T-cell (primary cell): ENCODE data around the gene ADAM17. TPM values are rescaled to one million over a fixed set of nuclear protein-coding genes. Genes with fewer than 3 reads are reported as not detected.

Experiments
- ATAC-seq, 4 experiments: fragments of 200-7000 bp in 3 of 4; fragments of 150-1000 bp in 1 of 4; cut with Tn5 transposase; replicated peaks in 1 of 4; 1 replicate in 3 of 4; 2 replicates in 1 of 4; pipeline ENCODE4 v1.10.0; 2021; ENCODE audit warnings: moderate library complexity in 3 of 4, mild to moderate bottlenecking in 2 of 4, moderate number of reproducible peaks in 1 of 4
- CTCF ChIA-PET, 2 donors: fragments of 300-600 bp; sonication (Branson Sonifier 250); formaldehyde crosslinking; loops; one replicate each; lab custom pipeline; 2022; ENCODE audit warnings: antibody characterized with exemption in 2 of 2; lab: Charles Lee
- POLR2A ChIA-PET, 2 donors: fragments of 300-600 bp; sonication (Branson Sonifier 250); formaldehyde crosslinking; loops; one replicate each; lab custom pipeline; 2022; ENCODE audit warnings: antibody characterized with exemption in 2 of 2; lab: Charles Lee
- DNase-seq, 35 experiments: peaks; one replicate each; pipeline versions ENCODE4 v3.0.0 to v3.0.0-alpha.2; 2013 to 2023
- H3K27ac ChIP-seq: one replicate; pipeline ENCODE4 v1.5.1; 2013; ENCODE audit warnings: low read length
- H3K27me3 ChIP-seq, 2 experiments: replicated peaks in 1 of 2; 1 replicate in 1 of 2; 2 replicates in 1 of 2; pipeline versions ENCODE4 v1.6.1 to v1.7.0; 2013; ENCODE audit warnings: low read length in 1 of 2, mixed read lengths in 1 of 2; ENCODE audit not compliant: control insufficient read depth in 2 of 2, insufficient read depth in 2 of 2; ENCODE audit errors: extremely low read depth in 1 of 2
- H3K36me3 ChIP-seq, 2 donors: 1 replicate in 1 of 2; 2 replicates in 1 of 2; pipeline versions ENCODE4 v1.6.1 to v1.7.0; 2013; ENCODE audit warnings: low read length in 1 of 2; ENCODE audit not compliant: control insufficient read depth in 2 of 2, insufficient read depth in 1 of 2; ENCODE audit errors: extremely low read depth in 1 of 2
- H3K4me1 ChIP-seq, 2 experiments: 1 replicate in 1 of 2; 2 replicates in 1 of 2; pipeline versions ENCODE4 v1.6.1 to v1.7.0; 2013; ENCODE audit warnings: low read length in 2 of 2, mixed read lengths in 1 of 2; ENCODE audit not compliant: insufficient read depth in 2 of 2, control insufficient read depth in 1 of 2; ENCODE audit errors: extremely low read depth in 1 of 2
- H3K4me3 ChIP-seq, 2 donors: 1 replicate in 1 of 2; 2 replicates in 1 of 2; pipeline versions ENCODE4 v1.5.1 to v1.7.0; 2013; ENCODE audit warnings: mild to moderate bottlenecking in 2 of 2, low read length in 1 of 2, moderate library complexity in 1 of 2; ENCODE audit not compliant: control insufficient read depth in 1 of 2; ENCODE audit errors: extremely low read depth in 1 of 2
- H3K9me3 ChIP-seq: 2 replicates; pipeline ENCODE4 v1.7.0; 2013
- H3K27ac Mint-ChIP-seq, 2 donors: one replicate each; pipeline ENCODE4 v1.8.0; 2020 to 2021; ENCODE audit warnings: mild to moderate bottlenecking in 2 of 2, mixed read lengths in 2 of 2
- H3K27me3 Mint-ChIP-seq, 2 donors: one replicate each; pipeline ENCODE4 v1.8.0; 2021 to 2022; ENCODE audit warnings: mixed read lengths in 2 of 2
- H3K36me3 Mint-ChIP-seq: one replicate; pipeline ENCODE4 v1.8.0; 2021; ENCODE audit warnings: mixed read lengths
- H3K4me1 Mint-ChIP-seq, 3 donors: one replicate each; pipeline ENCODE4 v1.8.0; 2020 to 2022; ENCODE audit warnings: mixed read lengths in 3 of 3, mild to moderate bottlenecking in 1 of 3
- H3K4me3 Mint-ChIP-seq, 3 donors: one replicate each; pipeline ENCODE4 v1.8.0; 2020 to 2022; ENCODE audit warnings: mild to moderate bottlenecking in 3 of 3, mixed read lengths in 3 of 3, moderate library complexity in 3 of 3
- H3K9me3 Mint-ChIP-seq, 3 donors: one replicate each; pipeline ENCODE4 v1.8.0; 2020 to 2022; ENCODE audit warnings: mixed read lengths in 3 of 3
- WGBS: methylation state at CpG from one replicate; pipeline ENCODE4 v1.1.5; 2013; ENCODE audit warnings: missing lambda C conversion rate; ENCODE audit not compliant: insufficient coverage; 5-methylcytosine and 5-hydroxymethylcytosine counted together
- total RNA-seq, 35 experiments: library from RNA in 6 of 35; stranded (reverse) in 6 of 35; fragments of 120-200 nt in 1 of 35; gene quantifications; one replicate each; pipeline versions ENCODE4 v1.2.1 to v1.2.4 and lab custom pipeline; 2013 to 2026

ADAM17 gene
- total RNA-seq, 5 donors from 2014 or later (not counting 1 experiment from before 2014, with no cell fraction given): 26.5 to 34.5 (median 29.5) TPM

GRCh38 chr2:9490789-9491188 is 64.8 kb downstream of the ADAM17 start:
- no peaks in the 10 kb centered on the region for H3K4me1 ChIP-seq
- no peaks in the 10 kb centered on the region for H3K9me3 ChIP-seq
- Mint-ChIP-seq H3K4me1 (peaks cover 0 to 8% (median 3%) of the 10 kb centered on the region in 3 donors), H3K4me3 (no peak overlapping the region), H3K9me3 (no peaks in the 10 kb centered on the region), H3K27me3 (no peaks in the 10 kb centered on the region), H3K36me3 (peaks cover 48% of the 10 kb centered on the region), H3K27ac (no peak overlapping the region)
- H3K27ac ChIP-seq: no peak overlapping the region
- H3K27me3 ChIP-seq: no peaks in the 10 kb centered on the region
- POLR2A ChIA-PET: interaction anchor here (0.6 to 1.3 kb wide), 3 partner anchors 11 to 619 kb away, joined by 3 to 7 read pairs (median 3); no protein-coding TSS in a partner anchor
- CTCF ChIA-PET: interaction anchor here in 1 of 2 donors (0.5 kb wide), 2 partner anchors 26 to 89 kb away, joined by 3 to 5 read pairs; no protein-coding TSS in a partner anchor
- H3K36me3 ChIP-seq: peaks cover 16 to 93% of the 10 kb centered on the region in 2 donors
- H3K4me3 ChIP-seq: no peak overlapping the region
- no CpG with 5 or more reads among the region's 2 CpGs for WGBS
- DNase-seq: no peak
- ATAC-seq: no peak

GRCh38 chr2:9488583-9489547 is 66.8 kb downstream of the ADAM17 start:
- no peaks in the 10 kb centered on the region for H3K27me3 Mint-ChIP-seq
- H3K4me1 Mint-ChIP-seq: peaks cover 0 to 8% (median 3%) of the 10 kb centered on the region in 3 donors
- no CpG with 5 or more reads among the region's 1 CpG for WGBS
- ATAC-seq (no peak), DNase-seq (no peak)
- POLR2A ChIA-PET: no interaction called here
- no peak overlapping the region for H3K4me3 Mint-ChIP-seq
- H3K27ac Mint-ChIP-seq: peak overlapping the region; percentile 2 to 44
- H3K27me3 ChIP-seq: no peaks in the 10 kb centered on the region
- H3K36me3 ChIP-seq: peaks cover 15 to 93% of the 10 kb centered on the region in 2 donors
- CTCF ChIA-PET: no interaction called here
- no peak overlapping the region for H3K27ac ChIP-seq
- H3K36me3 Mint-ChIP-seq: peaks cover 52% of the 10 kb centered on the region
- H3K4me3 ChIP-seq: no peak overlapping the region
- H3K9me3 ChIP-seq: no peaks in the 10 kb centered on the region
- no peaks in the 10 kb centered on the region for H3K4me1 ChIP-seq
- H3K9me3 Mint-ChIP-seq: no peaks in the 10 kb centered on the region

DNA sequence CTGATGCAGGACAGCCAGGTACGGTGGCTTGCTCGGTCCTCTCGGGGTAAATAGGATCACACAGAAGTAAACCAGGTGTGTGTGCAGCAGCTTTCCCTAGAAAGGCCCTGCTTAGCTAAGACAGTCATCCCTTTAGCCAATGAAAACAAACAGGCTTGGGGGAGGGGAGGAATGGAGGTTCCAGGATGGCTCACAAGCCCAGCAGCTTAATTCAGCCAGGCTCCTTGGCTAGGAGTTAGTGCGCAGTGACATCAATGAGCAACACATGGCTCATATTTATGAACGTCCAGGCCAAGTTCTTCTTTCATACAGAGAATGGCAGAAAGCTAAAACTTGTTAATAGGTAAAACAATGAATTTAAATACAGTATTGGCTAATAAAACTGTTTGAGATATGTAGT is 71.1 kb downstream of the ADAM17 start:
- DNase-seq (no peak), ATAC-seq (no peak)
- Histone ChIP-seq H3K4me1 (no peaks in the 10 kb centered on the region), H3K27ac (no peak overlapping the region), H3K36me3 (peaks cover 15 to 89% of the 10 kb centered on the region in 2 donors), H3K4me3 (no peak overlapping the region), H3K27me3 (no peaks in the 10 kb centered on the region), H3K9me3 (no peaks in the 10 kb centered on the region)
- Mint-ChIP-seq H3K27me3 (no peaks in the 10 kb centered on the region), H3K36me3 (peaks cover 45% of the 10 kb centered on the region), H3K4me1 (peaks cover 0 to 12% (median 11%) of the 10 kb centered on the region in 3 donors), H3K4me3 (no peak overlapping the region), H3K9me3 (no peaks in the 10 kb centered on the region), H3K27ac (no peak overlapping the region)
- ChIA-PET POLR2A (no interaction called here), CTCF (no interaction called here)
- WGBS: 93% methylated on average over 3 of the region's 5 CpGs

DNA sequence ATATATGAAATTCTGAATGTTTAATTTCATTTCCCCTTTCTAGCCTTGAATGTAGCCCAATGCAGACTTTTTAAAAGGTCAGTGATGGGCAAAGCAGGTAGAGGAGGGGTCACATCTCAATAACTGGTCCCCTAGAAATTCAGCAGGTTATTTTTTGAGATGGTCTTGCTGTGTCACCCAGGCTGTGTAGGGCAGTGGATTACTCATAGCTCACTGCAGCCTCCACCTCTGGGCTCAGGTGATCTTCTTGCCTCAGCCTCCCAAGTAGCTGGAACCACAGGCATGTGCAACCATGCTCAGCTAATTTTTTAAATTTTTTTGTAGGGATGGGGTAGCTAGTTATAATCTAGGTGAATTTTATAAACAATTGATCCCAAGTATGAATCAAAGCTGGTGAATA is 72.5 kb downstream of the ADAM17 start:
- Mint-ChIP-seq H3K4me3 (no peak overlapping the region), H3K27me3 (no peaks in the 10 kb centered on the region), H3K4me1 (peaks cover 14 to 21% (median 21%) of the 10 kb centered on the region in 3 donors), H3K9me3 (no peaks in the 10 kb centered on the region), H3K36me3 (peaks cover 49% of the 10 kb centered on the region), H3K27ac (peak overlapping the region in 1 of 2 donors; percentile 52)
- Histone ChIP-seq H3K4me3 (no peak overlapping the region), H3K27ac (no peak overlapping the region), H3K9me3 (no peaks in the 10 kb centered on the region), H3K27me3 (no peaks in the 10 kb centered on the region), H3K4me1 (peaks cover 0 to 2% of the 10 kb centered on the region in 2 experiments), H3K36me3 (peaks cover 14 to 92% of the 10 kb centered on the region in 2 donors)
- DNase-seq: no peak
- ChIA-PET CTCF (no interaction called here), POLR2A (no interaction called here)
- ATAC-seq: no peak

- no peak overlapping the region for H3K27ac Mint-ChIP-seq
- no peaks in the 10 kb centered on the region for H3K9me3 Mint-ChIP-seq
- Histone ChIP-seq H3K4me3 (no peak overlapping the region), H3K36me3 (peaks cover under 1 to 63% of the 10 kb centered on the region in 2 donors), H3K4me1 (peaks cover under 1 to 23% of the 10 kb centered on the region in 2 experiments), H3K27ac (no peak overlapping the region), H3K27me3 (no peaks in the 10 kb centered on the region), H3K9me3 (no peaks in the 10 kb centered on the region)
- H3K36me3 Mint-ChIP-seq: peaks cover 44% of the 10 kb centered on the region
- no peaks in the 10 kb centered on the region for H3K27me3 Mint-ChIP-seq
- H3K4me3 Mint-ChIP-seq: no peak overlapping the region
- no peak for DNase-seq
- WGBS: 100% methylated on average over 1 of the region's 4 CpGs
- CTCF ChIA-PET: no interaction called here
- ATAC-seq: no peak
- POLR2A ChIA-PET: interaction anchor here in 1 of 2 donors (1.0 kb wide), 1 partner anchor 10 kb away, joined by 3 read pairs; no protein-coding TSS in a partner anchor
- peaks cover 40 to 49% (median 49%) of the 10 kb centered on the region in 3 donors for H3K4me1 Mint-ChIP-seq
These were observed 75.5 kb downstream of the ADAM17 start for GRCh38 chr2:9480157-9480556.

DNA sequence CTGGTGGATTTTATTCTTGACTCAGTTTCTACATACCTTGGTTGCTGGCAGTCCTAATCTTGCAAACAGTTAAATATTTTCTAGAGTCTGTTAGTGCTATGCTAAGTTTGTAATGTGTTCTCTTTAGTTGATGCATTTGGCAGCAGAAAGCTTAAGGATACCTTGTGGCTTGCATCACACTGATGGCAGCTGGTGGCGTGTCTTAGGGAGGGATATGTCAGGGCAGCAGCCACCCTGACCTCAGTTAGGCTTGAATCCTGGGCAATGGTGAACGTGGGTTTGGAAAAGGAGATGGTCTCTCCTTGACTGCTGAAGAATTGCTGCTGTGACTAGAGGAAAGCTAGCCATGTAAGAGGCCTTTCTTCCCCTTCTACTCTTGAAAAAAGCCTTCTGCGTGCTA is 77.1 kb downstream of the ADAM17 start:
- no peaks in the 10 kb centered on the region for H3K9me3 Mint-ChIP-seq
- ATAC-seq (no peak), DNase-seq (no peak)
- Histone ChIP-seq H3K9me3 (no peaks in the 10 kb centered on the region), H3K4me1 (peaks cover 3 to 32% of the 10 kb centered on the region in 2 experiments), H3K27me3 (no peaks in the 10 kb centered on the region), H3K27ac (no peak overlapping the region), H3K36me3 (peaks cover 0 to 47% of the 10 kb centered on the region in 2 donors), H3K4me3 (no peak overlapping the region)
- H3K27me3 Mint-ChIP-seq: no peaks in the 10 kb centered on the region
- peaks cover 34% of the 10 kb centered on the region for H3K36me3 Mint-ChIP-seq
- CTCF ChIA-PET: interaction anchor here in 1 of 2 donors (1.4 kb wide), 1 partner anchor 15 kb away, joined by 3 read pairs; no protein-coding TSS in a partner anchor
- H3K27ac Mint-ChIP-seq: peak overlapping the region; percentile 44 to 76
- no CpG with 5 or more reads among the region's 3 CpGs for WGBS
- H3K4me1 Mint-ChIP-seq: peaks cover 43 to 55% (median 55%) of the 10 kb centered on the region in 3 donors
- H3K4me3 Mint-ChIP-seq: no peak overlapping the region
- POLR2A ChIA-PET: no interaction called here
